SK-N-MC (cell line): ENCODE results near the gene MFSD6L.

Source experiments
- DNase-seq: peaks from one replicate; pipeline ENCODE4 v3.0.0-alpha.2; 2011; ENCODE audit warnings: low read depth, low spot score
- H3K27ac ChIP-seq: fragments of 200-600 bp; sonication (generic); 2 replicates; pipeline ENCODE4 v1.5.1; 2016; ENCODE audit warnings: mixed run types
- H3K36me3 ChIP-seq: fragments of 200-600 bp; sonication (generic); 2 replicates; pipeline ENCODE4 v1.6.1; 2017; ENCODE audit warnings: antibody characterized with exemption, low read length, mixed read lengths; ENCODE audit not compliant: insufficient read depth
- H3K4me3 ChIP-seq: fragments of 200-600 bp; sonication (generic); 2 replicates; pipeline ENCODE4 v1.5.1; 2016
- H3K9ac ChIP-seq: fragments of 200-600 bp; sonication (generic); 2 replicates; pipeline ENCODE4 v1.8.0; 2017; ENCODE audit warnings: mixed run types, mixed read lengths; ENCODE audit not compliant: insufficient read length
- H3K9me3 ChIP-seq: fragments of 200-600 bp; sonication (generic); 2 replicates; pipeline ENCODE4 v1.6.1; 2017; ENCODE audit warnings: low read depth, mild to moderate bottlenecking, antibody characterized with exemption, low read length, moderate library complexity, mixed read lengths
- EZH2 ChIP-seq: fragments of 200-600 bp; sonication (generic); IDR thresholded peaks from one replicate; pipeline ENCODE4 v1.6.1; 2017; ENCODE audit warnings: antibody characterized with exemption
- FOXP2 ChIP-seq: optimal IDR thresholded peaks from 2 replicates; pipeline ENCODE3; 2011; ENCODE audit warnings: mild to moderate bottlenecking, moderate library complexity; ENCODE audit not compliant: insufficient read depth; ENCODE audit errors: extremely low read length, control extremely low read depth
- POLR2AphosphoS5 ChIP-seq: IDR thresholded peaks from 2 replicates; pipeline ENCODE4 v1.6.1; 2012; ENCODE audit warnings: mild to moderate bottlenecking, low read depth, low read length, borderline replicate concordance

Gene MFSD6L

DNA sequence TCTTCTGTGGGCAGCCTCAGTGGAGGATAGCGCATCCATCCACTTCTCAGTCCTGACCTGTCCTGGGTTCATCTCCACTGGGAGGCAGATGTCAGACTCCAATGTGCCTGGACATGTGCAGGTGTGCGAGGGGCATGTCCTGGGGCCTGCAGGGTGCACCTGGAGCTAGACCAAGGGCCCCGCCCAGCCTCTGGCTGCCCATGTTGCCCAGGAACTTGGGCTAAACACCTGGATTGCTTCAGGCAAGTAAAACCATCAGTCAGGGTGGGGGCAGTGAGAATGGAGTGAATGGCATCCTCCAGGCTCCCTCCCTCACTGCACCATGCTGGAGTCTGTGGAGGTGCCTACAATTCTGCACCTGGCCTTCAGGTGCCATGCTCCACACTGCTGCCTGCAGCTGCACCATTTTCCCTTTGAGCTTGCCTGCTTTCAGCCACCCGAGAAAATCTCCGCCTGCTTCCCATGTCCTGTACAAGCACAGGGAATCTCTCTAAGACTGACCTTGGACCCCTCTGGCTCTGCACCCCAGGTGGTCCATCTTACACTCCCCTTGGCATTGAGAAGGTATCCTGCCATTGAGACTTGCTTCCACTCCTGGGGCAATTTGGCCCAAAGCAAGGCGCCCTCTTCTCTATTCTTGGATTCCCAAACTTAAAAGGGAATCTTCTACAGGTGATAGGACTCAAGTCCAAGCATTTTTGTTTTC lies 2.1 kb upstream of the MFSD6L start:
- Histone ChIP-seq H3K9me3 (no peaks in the 10 kb centered on the region), H3K4me3 (no peak overlapping the region), H3K9ac (no peak overlapping the region), H3K36me3 (no peaks in the 10 kb centered on the region), H3K27ac (no peak overlapping the region)
- TF ChIP-seq FOXP2 (no peak), POLR2AphosphoS5 (no peak), EZH2 (no peak)
- DNase-seq = no peak

DNA sequence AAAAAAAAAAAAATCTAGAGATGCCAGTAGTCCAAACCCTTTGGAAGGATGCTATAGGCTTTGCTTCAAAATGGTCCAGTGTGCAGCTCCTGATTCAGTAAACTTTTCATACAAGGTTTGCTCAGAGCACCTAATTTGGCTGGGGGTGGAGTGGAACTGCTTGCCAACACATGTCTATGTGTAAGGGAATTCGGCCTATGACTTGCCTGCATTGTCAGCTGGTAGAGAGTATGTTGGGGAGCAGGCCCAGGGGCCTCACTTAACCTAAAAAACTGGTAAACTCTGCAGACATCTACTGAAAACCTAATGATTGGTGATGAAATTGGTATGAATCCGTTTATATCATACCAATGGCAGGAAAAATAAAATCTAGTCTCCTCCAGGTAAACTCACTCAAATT lies 1.5 kb upstream of the MFSD6L start:
- no peak for TF ChIP-seq FOXP2
- no peak for TF ChIP-seq EZH2
- no peak for TF ChIP-seq POLR2AphosphoS5
- H3K9ac ChIP-seq = no peak overlapping the region
- H3K9me3 ChIP-seq = no peaks in the 10 kb centered on the region

DNA sequence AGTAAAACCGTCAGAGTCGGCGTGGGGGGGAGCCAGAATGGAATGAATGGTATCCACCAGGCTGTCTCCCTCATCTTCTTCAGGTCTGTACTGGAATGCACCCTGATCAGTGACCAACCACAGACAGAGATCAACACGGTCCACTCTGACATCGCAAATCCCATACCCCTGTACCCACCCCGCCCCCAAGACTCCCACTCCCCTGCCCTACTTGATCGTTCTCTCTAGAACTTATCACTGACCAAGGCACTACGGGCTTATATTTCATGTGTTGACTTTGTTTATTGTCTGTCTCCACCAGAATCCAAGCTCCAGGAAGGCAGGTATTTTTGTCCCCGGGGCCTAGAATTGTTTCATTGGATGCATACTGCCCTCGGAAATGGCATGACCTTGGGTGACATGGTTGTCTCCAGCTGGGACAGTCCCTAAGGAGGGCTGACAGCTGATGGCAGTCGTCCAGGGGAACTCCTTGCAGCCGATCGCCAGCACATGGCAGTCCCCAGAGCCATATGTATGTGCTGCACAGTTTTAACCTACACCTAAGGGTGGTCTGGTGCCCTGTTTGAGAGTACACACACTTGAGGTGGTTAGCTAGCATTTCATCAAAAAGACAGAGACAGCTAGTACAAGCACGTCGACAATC lies 526 bp upstream of the MFSD6L start:
- H3K9ac ChIP-seq = no peak overlapping the region
- H3K9me3 ChIP-seq = no peaks in the 10 kb centered on the region
- H3K27ac ChIP-seq = no peak overlapping the region
- TF ChIP-seq FOXP2 = no peak
- TF ChIP-seq EZH2 = no peak
- TF ChIP-seq POLR2AphosphoS5 = no peak
- no peak overlapping the region for H3K4me3 ChIP-seq
- no peak for DNase-seq
- no peaks in the 10 kb centered on the region for H3K36me3 ChIP-seq

More for the DNA sequence above, 1.5 kb upstream of the MFSD6L start:
- no peaks in the 10 kb centered on the region for H3K36me3 ChIP-seq
- DNase-seq = no peak
- no peak overlapping the region for H3K27ac ChIP-seq
- H3K4me3 ChIP-seq = no peak overlapping the region

DNA sequence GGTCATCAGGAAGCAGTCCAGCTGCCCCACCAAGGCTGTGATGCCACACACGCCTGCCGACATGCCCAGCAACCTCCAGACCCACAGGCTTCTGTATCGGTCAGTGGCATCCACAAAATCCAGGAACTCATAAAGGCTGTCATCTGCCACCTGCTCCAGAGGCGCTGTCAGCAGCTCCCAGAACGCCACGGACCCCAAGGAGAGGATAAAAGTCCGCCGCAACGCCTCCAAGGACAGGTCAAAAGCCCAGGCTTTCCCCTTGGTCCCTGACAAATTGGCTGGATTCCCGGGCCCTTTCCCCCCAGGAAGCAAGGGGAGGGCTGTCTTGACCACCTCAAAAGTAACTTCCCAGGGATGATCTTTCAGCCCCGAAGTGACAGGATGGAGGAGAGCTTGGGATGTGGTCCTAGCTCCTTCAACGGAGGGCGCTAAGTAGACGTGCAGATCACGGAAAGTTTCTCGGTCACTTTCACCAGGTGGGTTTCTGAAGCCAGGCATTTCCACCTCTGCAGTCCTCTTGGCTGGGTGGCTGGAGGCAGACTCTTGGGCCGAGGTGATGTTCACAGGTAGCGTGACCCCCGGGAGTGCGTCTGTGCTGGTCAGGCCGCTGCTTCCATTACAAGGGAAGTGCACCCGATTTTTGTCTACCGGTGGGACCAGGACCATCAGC lies 854 bp downstream of the MFSD6L start:
- H3K9me3 ChIP-seq = no peaks in the 10 kb centered on the region
- no peak overlapping the region for H3K27ac ChIP-seq

DNA sequence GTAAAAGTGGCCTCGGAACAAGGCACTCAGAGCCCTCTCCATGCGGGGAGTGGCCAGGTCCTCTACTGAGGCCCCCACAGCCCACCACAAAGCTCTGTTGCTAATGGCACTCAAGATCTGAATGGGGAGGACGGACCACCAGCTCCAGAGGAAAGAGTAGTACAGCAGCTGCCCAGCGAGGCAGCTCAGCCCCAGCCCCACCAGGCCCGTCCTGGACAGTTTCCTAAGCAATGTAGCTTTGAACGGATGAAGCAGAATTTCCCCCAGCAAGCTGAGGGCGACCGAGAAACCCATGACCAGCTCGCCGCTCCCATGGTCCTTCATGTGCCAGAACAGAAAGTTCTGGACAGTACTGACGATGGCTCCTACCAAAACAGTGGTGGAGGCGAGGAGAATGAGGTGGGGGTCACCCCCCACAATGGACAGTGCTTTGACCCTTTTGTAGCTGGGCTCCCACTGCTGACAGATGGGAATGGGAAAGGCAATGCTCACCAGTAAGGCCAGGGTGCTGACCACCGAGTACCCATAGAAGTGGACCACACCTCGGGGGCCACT lies 1.5 kb downstream of the MFSD6L start:
- no peak overlapping the region for H3K27ac ChIP-seq
- DNase-seq = no peak
- H3K4me3 ChIP-seq = no peak overlapping the region
- TF ChIP-seq EZH2 = no peak
- no peak overlapping the region for H3K9ac ChIP-seq
- H3K9me3 ChIP-seq = no peaks in the 10 kb centered on the region
- no peaks in the 10 kb centered on the region for H3K36me3 ChIP-seq

More for the DNA sequence above, 854 bp downstream of the MFSD6L start:
- TF ChIP-seq FOXP2 = no peak
- TF ChIP-seq POLR2AphosphoS5 = no peak
- TF ChIP-seq EZH2 = no peak
- DNase-seq = no peak
- Histone ChIP-seq H3K9ac (no peak overlapping the region), H3K36me3 (no peaks in the 10 kb centered on the region), H3K4me3 (no peak overlapping the region)

DNA sequence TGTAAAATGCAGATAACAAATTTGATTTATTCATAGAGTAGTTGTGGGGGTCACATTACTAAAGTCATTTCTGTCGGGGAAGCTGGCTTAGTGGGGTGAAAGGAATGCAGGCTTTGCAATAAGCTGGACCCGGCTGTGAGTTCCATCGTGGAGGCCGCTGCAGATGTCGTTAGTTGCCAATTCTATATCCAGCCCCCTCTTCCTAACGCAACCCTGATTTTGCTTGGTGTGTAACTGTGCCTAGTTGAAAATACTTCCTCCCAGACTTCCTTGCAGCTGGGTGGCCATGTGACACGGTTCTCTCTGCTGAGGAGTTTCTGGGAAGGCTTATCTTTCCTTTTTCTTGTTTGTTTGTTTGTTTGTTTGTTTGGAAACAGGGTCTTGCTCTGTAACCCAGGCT lies 4.5 kb downstream of the MFSD6L start:
- Histone ChIP-seq H3K4me3 (no peak overlapping the region), H3K27ac (no peak overlapping the region), H3K9ac (no peak overlapping the region), H3K9me3 (no peaks in the 10 kb centered on the region; the same call in 1 of the 2 replicates), H3K36me3 (no peaks in the 10 kb centered on the region)
- DNase-seq = no peak
- TF ChIP-seq POLR2AphosphoS5 (no peak), FOXP2 (no peak), EZH2 (no peak)

GRCh38 chr17:8793649-8794048 lies 5.5 kb downstream of the MFSD6L start:
- Histone ChIP-seq H3K36me3 (no peaks in the 10 kb centered on the region), H3K9me3 (no peaks in the 10 kb centered on the region; the same call in 1 of the 2 replicates), H3K9ac (no peak overlapping the region), H3K27ac (no peak overlapping the region), H3K4me3 (no peak overlapping the region)
- TF ChIP-seq EZH2 (no peak), FOXP2 (no peak), POLR2AphosphoS5 (no peak)
- DNase-seq = no peak

DNA sequence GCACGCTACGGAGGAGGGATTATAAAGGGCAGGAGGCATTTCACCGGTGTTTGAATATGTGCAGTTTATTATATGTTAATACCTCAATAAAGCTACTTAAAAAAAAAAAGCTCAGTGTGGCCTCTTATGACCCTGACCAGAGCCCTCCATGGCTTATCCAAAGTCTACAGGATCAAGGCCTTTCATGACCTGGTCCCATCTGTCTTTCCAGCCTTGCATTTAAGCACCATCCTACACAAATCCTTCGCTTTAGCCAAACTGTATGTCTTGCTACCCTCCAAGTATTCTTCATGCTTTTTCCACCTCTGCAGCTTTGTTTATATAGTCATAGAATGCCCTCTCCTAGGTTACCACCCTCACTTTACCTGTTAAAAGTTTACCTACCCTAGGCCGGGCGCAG lies 6.5 kb downstream of the MFSD6L start:
- H3K36me3 ChIP-seq = no peaks in the 10 kb centered on the region
- TF ChIP-seq POLR2AphosphoS5 (no peak), EZH2 (no peak), FOXP2 (no peak)

More for the DNA sequence above, 6.5 kb downstream of the MFSD6L start:
- no peak for DNase-seq
- Histone ChIP-seq H3K9me3 (no peaks in the 10 kb centered on the region; the same call in 1 of the 2 replicates), H3K9ac (no peak overlapping the region), H3K27ac (no peak overlapping the region), H3K4me3 (no peak overlapping the region)
